HepG2 (cell line): Measurements from ENCODE around the gene LCE7A. TPM values are rescaled to one million over a fixed set of nuclear protein-coding genes. Genes with fewer than 3 reads are reported as not detected.

ENCODE experiments used
- CEBPB ChIP-seq: IDR thresholded peaks from 2 replicates; pipeline ENCODE4 v1.6.1; 2011; ENCODE audit warnings: low read depth, low read length, improper control_type of control experiment, borderline replicate concordance
- CREBL2 ChIP-seq: sonication (generic); formaldehyde crosslinking; IDR thresholded peaks from 2 replicates; pipeline ENCODE4 v1.8.1; 2023; ENCODE audit warnings: missing genetic modification reagents, mild to moderate bottlenecking, borderline replicate concordance
- DMAP1 ChIP-seq: IDR thresholded peaks from 2 replicates; pipeline ENCODE4 v1.6.1; 2016
- EHMT2 ChIP-seq: fragments of 200-600 bp; sonication (generic); IDR thresholded peaks from 2 replicates; pipeline ENCODE4 v1.7.0; 2017; ENCODE audit warnings: antibody characterized with exemption, low read depth, low read length, borderline replicate concordance
- FOXA1 ChIP-seq, 2 experiments: fragments of 450-650 bp in 1 of 2; sonication (generic) in 1 of 2; formaldehyde crosslinking in 1 of 2; IDR thresholded peaks; 2 replicates each; pipeline versions ENCODE4 v1.4.0 to v1.6.1; 2016 to 2020; ENCODE audit warnings: missing genetic modification reagents in 1 of 2
- FOXK1 ChIP-seq: sonication (generic); formaldehyde crosslinking; IDR thresholded peaks from 2 replicates; pipeline ENCODE4 v1.4.0; 2020; ENCODE audit warnings: low read depth, missing genetic modification reagents, borderline replicate concordance
- HCFC1 ChIP-seq: fragments of 150-350 bp; IDR thresholded peaks from 2 replicates; pipeline ENCODE4 v1.6.1; 2014; ENCODE audit warnings: low read depth, low read length
- KDM4B ChIP-seq: sonication (generic); formaldehyde crosslinking; IDR thresholded peaks from 2 replicates; pipeline ENCODE4 v1.4.0; 2020; ENCODE audit warnings: missing genetic modification reagents
- MXD4 ChIP-seq: IDR thresholded peaks from 2 replicates; pipeline ENCODE4 v1.6.1; 2016; ENCODE audit warnings: mild to moderate bottlenecking, missing biosample characterization, missing genetic modification reagents
- RAD21 ChIP-seq: fragments of 450-650 bp; formaldehyde crosslinking; IDR thresholded peaks from 2 replicates; pipeline ENCODE4 v1.5.0; 2020; ENCODE audit warnings: mild to moderate bottlenecking
- RFX3 ChIP-seq: IDR thresholded peaks from 2 replicates; pipeline ENCODE4 v1.6.1; 2016; ENCODE audit warnings: missing biosample characterization, missing genetic modification reagents
- SMC3 ChIP-seq: IDR thresholded peaks from 2 replicates; pipeline ENCODE4 v1.6.1; 2011; ENCODE audit warnings: low read length, improper control_type of control experiment
- THAP11 ChIP-seq: IDR thresholded peaks from 2 replicates; pipeline ENCODE4 v1.6.1; 2016; ENCODE audit warnings: missing biosample characterization, missing genetic modification reagents
- ZFP62 ChIP-seq: sonication (generic); formaldehyde crosslinking; IDR thresholded peaks from 2 replicates; pipeline ENCODE4 v1.4.0; 2020; ENCODE audit warnings: missing genetic modification reagents
- ZNF367 ChIP-seq: sonication (generic); formaldehyde crosslinking; IDR thresholded peaks from 2 replicates; pipeline ENCODE4 v1.4.0; 2020; ENCODE audit warnings: missing genetic modification reagents, borderline replicate concordance
- ZNF549 ChIP-seq: sonication (generic); formaldehyde crosslinking; IDR thresholded peaks from 2 replicates; pipeline ENCODE4 v1.5.0; 2020; ENCODE audit warnings: missing genetic modification reagents
- ZNF563 ChIP-seq: sonication (generic); formaldehyde crosslinking; IDR thresholded peaks from 2 replicates; pipeline ENCODE4 v1.8.0; 2022; ENCODE audit warnings: mild to moderate bottlenecking, moderate library complexity, missing genetic modification reagents
- ZNF660 ChIP-seq: sonication (generic); formaldehyde crosslinking; IDR thresholded peaks from 2 replicates; pipeline ENCODE4 v1.5.1; 2020; ENCODE audit warnings: mild to moderate bottlenecking, low read depth, missing genetic modification reagents, borderline replicate concordance
- ZNF788 ChIP-seq: sonication (generic); formaldehyde crosslinking; IDR thresholded peaks from 2 replicates; pipeline ENCODE4 v1.5.0; 2020; ENCODE audit warnings: mild to moderate bottlenecking, missing genetic modification reagents, borderline replicate concordance
- ZSCAN29 ChIP-seq: sonication (generic); formaldehyde crosslinking; conservative IDR thresholded peaks from 2 replicates; pipeline ENCODE4 v1.4.0; 2020; ENCODE audit warnings: mild to moderate bottlenecking, missing genetic modification reagents
- polyA plus RNA-seq, 8 experiments: library from polyadenylated mRNA; depleted of rRNA in 3 of 8; stranded (reverse) in 7 of 8; unstranded in 1 of 8; fragments of >200 nt; fragmentation: Illumina TruSeq in 4 of 8; extraction: Trizol in 4 of 8; gene quantifications; 2 replicates each; pipeline versions ENCODE4 v1.2.1 to v1.2.3, GENCODE V29; 2011 to 2016; ENCODE audit warnings: low read depth in 4 of 8, missing spikeins in 1 of 8, mixed read lengths in 1 of 8; ENCODE audit not compliant: insufficient read depth in 1 of 8
- total RNA-seq, 5 experiments: library from RNA; depleted of rRNA; stranded (reverse); fragments of >200 nt; fragmentation: Illumina TruSeq; extraction: Trizol; gene quantifications; 2 replicates each; pipeline ENCODE4 v1.2.3, GENCODE V29; 2016; ENCODE audit warnings: low read depth in 1 of 5
- TF ChIP-seq, protein P1 (sequence below): sonication (generic); formaldehyde crosslinking; IDR thresholded peaks from 2 replicates; pipeline ENCODE4 v1.4.0; 2020; ENCODE audit warnings: missing genetic modification reagents, mild to moderate bottlenecking, borderline replicate concordance
- TF ChIP-seq, protein P2 (sequence below): sonication (generic); formaldehyde crosslinking; IDR thresholded peaks from 2 replicates; pipeline ENCODE4 v1.9.0; 2021; ENCODE audit warnings: missing genetic modification reagents, mild to moderate bottlenecking, borderline replicate concordance

LCE7A gene
- total and polyA plus RNA-seq, 2 of the 13 experiments (the other 11 are each of a cell fraction or from before 2014, with no cell fraction given) = not detected

DNA sequence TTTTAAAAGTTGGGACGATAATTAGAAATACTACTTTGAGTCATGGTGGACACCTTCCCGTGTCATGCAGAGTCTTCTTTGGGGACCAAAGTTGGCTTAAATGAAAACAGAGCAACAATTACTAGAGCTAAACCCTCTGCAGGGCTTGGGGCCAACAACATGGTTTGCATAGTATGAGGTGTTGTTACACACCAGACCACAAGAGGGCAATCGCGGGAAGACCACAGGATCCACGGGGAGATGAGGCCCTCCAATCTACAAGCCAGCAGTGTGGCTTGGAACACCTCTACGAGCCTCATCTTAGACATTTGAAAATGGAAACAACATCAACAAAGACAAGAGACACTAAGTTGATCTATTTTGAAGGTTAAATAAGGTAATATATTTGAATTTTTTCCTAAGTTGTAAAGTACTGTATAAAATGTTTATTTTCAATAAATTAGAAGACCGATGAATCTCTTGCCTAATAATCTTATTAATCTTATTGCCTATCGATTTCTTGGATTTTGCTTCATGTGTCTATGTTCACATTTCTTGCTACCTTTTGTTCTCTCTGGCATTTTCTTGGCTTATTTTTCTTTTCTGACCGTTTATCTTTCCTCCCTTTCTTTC lies 10.1 kb downstream of the LCE7A start (continued):
- TF ChIP-seq, protein P1, sequence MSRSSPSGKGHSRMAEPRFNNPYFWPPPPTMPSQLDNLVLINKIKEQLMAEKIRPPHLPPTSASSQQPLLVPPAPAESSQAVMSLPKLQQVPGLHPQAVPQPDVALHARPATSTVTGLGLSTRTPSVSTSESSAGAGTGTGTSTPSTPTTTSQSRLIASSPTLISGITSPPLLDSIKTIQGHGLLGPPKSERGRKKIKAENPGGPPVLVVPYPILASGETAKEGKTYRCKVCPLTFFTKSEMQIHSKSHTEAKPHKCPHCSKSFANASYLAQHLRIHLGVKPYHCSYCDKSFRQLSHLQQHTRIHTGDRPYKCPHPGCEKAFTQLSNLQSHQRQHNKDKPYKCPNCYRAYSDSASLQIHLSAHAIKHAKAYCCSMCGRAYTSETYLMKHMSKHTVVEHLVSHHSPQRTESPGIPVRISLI (CRISPR knock-in tag) = no peak
- TF ChIP-seq THAP11 (CRISPR knock-in tag) = no peak
- no peak for TF ChIP-seq KDM4B (CRISPR knock-in tag)
- TF ChIP-seq ZNF549 (CRISPR knock-in tag) = no peak
- no peak for TF ChIP-seq CEBPB
- no peak for TF ChIP-seq ZFP62
- TF ChIP-seq FOXK1 (CRISPR knock-in tag) = 0 out of 2 replicates have a peak, but pooled peaks have one; percentile 44
- no peak for TF ChIP-seq CREBL2
- no peak for TF ChIP-seq ZNF367
- TF ChIP-seq RAD21 (CRISPR knock-in tag) = peak; percentile 13; the same call in 1 of the 2 replicates
- TF ChIP-seq ZNF563 (CRISPR knock-in tag) = no peak
- no peak for TF ChIP-seq ZNF660 (CRISPR knock-in tag)
- TF ChIP-seq MXD4 (CRISPR knock-in tag) = no peak
- no peak for TF ChIP-seq EHMT2
- no peak for TF ChIP-seq DMAP1
- TF ChIP-seq SMC3 = peak; percentile 65; the same call in 1 of the 2 replicates
- TF ChIP-seq FOXA1 (IDR thresholded peaks at IDR 0.05) = no peak
- TF ChIP-seq FOXA1 (CRISPR knock-in tag; IDR thresholded peaks at IDR 0.05) = peak; percentile 43
- TF ChIP-seq RFX3 = no peak
- no peak for TF ChIP-seq ZNF788
- TF ChIP-seq, protein P2, sequence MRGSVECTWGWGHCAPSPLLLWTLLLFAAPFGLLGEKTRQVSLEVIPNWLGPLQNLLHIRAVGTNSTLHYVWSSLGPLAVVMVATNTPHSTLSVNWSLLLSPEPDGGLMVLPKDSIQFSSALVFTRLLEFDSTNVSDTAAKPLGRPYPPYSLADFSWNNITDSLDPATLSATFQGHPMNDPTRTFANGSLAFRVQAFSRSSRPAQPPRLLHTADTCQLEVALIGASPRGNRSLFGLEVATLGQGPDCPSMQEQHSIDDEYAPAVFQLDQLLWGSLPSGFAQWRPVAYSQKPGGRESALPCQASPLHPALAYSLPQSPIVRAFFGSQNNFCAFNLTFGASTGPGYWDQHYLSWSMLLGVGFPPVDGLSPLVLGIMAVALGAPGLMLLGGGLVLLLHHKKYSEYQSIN (CRISPR knock-in tag) = no peak
- no peak for TF ChIP-seq HCFC1
- no peak for TF ChIP-seq ZSCAN29 (CRISPR knock-in tag)
